ENCODE results near the gene SLC2A10.

The SLC2A10 gene

DNA sequence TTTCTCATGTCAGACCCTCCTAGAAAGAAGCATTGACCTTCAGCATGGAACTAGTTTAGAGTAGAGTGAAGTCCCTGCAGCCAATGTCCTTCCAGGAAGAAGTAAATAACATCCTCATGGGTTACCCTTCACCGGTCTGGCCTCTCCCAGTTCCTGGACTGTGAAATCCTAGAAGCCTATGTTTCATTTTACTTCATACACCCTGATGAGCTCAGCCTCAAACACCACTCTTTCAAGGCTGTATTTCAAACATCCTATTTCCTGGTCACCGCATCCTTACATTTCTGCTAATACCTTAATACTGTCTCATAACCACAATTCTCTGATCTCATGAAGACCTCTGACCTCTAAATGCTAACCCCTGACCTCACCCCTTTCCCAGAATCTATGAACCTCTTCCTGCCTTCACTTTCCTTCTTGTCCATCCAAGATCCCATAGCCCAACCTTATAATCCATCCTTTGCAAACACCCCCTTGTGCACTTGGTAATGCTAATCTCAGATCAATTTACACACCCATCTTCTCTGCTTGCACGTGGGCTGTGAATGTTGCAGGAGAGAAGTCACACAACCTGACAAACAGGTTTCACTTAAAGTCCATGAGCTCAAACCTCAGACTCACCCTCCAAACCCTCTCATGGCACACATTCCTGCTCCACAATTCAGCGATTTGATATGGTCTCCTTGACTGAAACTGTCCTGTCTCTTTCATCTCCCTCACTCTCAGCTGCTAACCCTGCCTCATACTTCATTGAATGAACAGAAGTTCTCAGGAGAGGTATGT, 30.2 kb downstream of the SLC2A10 start:
- DNase-seq, result no peak

DNA sequence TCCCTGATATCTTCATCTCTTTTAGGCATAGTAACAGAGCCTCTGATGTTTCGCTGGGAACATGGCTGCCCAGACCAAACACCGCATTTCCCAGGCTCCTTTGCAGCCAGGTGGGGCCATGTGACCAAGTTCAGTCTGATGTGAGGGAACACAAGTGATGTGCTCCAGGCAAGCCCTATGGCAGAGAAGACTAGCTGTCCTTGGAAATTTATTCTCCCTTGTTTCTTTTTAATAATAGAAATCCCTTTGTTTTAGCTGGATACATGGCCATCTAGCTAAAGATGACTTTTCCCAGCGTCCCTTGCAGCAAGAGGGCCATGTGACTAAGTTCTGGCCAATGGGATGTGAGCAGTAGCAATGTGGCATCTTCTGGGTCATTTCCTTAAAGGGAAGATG, 30.8 kb downstream of the SLC2A10 start:
- no peak for DNase-seq

DNA sequence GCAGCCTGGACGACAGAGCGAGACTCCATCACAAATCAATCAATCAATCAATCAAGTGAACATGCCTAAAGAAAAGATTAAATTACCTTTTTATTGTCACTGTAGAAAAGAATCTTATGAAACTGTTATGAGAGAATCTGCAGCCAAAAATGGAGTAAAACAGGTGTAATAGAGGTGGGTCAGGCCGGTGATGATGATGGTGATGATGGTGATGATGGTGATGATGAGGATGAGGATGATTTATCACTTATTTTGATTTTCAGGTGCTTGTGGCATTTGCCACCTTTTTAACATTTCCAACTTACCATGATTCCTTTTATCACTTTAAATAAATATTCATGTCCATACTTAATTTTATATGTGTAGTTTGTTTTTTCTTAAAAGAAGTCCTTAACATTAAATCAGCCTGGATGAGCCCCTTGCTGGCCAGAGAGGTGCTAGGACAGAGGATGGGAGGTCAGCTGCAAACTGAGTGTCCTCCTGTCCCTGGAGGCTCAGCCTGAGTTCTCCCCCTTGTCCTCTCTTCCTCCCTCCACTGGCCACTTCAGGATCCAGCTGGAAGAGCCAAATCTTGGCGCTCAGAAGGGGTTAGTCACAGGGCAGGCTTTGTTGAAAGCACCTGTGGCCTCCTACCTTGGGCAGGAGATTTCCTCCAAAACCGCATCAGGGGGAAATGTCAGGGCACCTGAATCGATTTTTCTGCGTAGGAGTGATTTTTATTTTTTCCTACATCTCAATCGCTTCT, 32.6 kb downstream of the SLC2A10 start:
- DNase-seq, result no peak

DNA sequence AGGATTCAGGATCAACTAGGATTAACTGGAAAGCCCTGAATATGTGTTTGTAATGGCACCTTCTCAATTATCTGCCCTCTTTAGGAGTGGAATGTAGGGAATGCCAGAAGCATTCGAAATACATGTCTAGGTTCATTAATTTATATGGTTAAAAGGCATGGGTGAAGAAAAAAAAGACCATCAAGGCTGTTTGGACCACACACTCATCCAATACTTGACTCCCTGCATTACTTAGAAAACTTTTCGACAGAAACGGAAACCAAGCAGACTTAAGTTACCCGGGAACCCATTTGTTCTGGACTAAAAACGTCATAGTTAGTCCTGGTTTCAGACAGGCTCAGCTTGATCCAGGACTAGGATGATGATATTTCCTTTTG, 33.2 kb downstream of the SLC2A10 start:
- DNase-seq, result no peak

DNA sequence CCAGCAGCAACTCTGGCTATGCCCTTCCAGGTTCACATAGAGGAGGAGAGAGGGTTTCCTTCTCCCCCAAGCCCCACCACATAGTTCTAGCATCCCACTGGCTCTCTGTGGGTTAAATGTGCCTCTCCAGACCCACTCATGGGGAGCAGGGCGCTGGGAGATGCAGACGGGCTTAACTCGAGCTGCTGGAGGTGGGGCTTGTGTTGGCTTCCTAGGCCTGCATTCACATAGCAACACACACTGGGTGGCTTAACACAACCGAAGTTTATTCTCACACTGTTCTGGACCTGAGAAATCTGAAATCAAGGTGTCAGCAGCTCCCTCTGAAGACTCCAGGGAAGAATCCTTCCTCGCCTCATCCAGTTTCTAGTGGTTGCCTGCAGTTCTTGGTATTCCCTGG, 33.6 kb downstream of the SLC2A10 start:
- DNase-seq, result no peak

DNA sequence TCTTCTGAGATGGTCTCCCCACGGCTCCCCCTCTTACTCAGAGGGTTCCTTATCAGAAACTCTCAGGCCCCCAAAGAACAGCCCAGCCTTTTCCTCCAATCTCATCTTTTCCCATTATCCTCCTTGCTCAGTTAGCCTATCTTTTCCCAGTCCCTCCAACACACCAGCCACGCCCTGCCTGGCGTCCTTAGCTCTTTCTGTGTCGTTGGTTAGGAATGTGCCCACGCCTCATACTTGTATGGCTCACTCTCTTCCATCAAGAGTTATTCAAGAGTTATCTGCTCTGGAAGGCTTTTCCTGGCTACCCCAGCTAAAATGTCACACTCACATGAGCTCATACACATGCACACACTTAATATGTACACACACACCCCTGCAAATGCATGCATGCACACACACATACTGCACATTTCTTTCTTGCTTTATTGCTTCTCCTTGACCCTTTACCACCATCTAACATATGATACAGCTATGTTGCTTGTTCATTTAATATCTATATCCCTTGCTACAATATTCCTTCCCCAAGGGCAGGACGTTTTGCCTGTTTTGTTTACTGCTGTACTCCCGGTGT, 37.6 kb downstream of the SLC2A10 start:
- DNase-seq, result no peak

DNA sequence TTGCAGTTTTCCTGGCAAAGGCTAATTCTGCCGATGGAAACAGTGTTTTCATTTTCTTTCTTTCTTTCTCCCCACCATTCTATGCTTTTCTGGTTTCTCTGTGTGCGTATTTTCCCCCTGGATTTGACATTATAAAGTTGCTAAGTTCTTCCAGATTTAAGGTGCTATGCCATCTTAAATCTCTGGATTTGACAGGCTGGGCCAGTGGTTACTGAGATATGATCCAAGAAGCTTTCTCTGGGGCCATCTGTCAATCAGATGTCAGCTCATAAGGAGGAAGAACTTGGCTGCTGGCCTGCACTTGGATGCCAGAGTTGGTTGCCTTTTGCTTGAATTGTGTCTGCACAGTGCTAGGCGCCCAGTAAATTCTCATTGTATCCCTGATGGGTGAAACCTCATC, 39.7 kb downstream of the SLC2A10 start:
- no peak for DNase-seq

DNA sequence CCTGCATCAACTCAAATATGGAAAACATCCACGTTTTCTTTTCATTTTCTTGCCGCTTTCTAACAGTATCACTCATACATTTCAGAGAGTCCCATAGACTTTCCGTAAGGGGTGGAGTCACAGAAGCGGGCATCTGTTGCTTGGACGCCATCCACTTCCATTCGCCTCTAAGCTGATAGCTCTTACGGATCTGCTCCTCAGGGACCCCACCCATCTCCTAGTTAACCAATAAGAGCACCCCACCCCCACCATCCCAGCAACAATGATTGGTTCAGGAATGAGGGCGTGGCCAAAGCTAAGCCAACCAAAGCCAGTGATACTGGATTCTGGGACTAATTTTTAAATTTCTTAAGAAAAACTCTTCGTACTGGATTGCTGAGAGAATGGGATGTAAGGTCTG, 42.4 kb downstream of the SLC2A10 start:
- no peak for DNase-seq

DNA sequence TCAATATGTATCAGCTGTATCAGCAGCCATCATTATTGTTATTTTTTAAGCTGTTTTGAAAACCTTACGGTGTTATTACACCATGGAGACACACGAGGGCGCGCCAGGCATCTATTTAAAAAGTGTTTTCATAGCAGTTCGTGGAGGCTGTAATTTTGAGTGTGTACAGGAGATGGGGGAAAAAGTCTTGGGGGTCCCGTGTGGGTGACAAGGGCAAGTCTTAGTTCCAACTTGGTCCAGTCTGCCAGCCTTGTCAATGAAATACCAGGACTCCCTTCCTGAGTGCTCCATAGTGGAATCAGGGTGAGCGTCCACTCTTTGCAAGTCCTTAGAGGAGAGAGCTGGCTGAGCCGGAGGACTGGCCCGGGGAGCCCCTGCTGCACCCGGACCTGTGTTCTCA, 43.3 kb downstream of the SLC2A10 start:
- peak; percentile 61 to 71 for DNase-seq

DNA sequence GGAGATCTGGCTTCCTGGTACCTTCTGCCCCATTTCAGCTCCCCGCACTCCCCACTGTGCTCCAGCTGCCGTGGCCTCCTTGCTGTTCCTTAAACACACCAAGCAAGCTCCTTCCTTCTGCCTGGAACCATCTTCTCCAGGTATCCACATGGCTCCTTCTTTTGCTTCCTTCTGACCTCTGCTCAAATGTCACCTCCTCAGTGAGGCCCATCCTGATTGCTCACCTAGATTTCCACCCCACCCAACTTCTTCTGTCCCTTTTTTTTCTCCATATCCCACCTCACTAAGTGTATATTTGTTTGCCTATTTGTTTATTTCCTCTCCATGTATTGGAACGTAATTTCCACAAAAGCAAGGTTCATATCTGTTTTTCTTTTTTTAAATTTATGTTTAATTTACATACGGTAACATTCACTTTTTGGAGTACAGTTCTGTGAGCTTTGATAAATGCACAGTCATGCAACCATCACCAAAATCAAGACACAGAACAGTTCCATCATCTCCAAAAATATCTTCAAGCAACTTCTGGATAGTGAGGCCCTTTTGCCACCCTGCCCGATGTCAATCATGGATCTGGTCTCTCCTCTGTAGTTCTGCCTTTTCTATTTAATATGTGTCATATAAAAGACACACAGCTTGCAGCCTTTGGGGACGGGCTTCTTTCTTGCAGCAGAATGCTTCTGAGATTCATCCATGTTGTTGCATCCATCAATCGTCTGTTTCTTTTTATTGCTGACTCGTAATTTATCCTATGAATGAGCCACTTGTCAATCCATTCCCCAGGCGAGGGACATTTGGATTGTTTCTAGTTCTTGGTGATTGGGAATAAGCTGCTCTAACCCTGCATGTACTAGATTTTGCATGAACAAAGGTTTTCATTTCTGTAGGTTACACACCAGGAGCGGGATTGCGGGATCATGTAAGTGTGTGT, 46.3 kb downstream of the SLC2A10 start:
- DNase-seq, result no peak

DNA sequence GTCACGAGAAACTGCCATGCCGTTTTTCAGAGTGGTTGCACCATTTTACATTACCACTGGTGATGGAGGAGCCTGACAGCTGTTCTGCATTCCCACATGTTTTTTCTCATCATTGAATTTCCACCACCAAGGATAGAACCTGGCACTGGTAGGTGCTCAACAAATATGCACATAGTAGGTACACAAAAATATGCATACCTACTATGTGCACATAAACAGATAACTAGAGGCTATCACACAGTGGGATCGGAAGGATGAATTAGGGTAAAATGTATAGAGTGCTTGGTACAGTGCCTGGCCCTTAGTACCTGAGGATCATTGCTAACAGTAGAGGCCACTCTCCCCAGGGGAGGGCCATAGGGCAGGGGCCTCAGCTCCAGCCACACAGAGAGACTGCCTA, 47.0 kb downstream of the SLC2A10 start:
- DNase-seq, result no peak

DNA sequence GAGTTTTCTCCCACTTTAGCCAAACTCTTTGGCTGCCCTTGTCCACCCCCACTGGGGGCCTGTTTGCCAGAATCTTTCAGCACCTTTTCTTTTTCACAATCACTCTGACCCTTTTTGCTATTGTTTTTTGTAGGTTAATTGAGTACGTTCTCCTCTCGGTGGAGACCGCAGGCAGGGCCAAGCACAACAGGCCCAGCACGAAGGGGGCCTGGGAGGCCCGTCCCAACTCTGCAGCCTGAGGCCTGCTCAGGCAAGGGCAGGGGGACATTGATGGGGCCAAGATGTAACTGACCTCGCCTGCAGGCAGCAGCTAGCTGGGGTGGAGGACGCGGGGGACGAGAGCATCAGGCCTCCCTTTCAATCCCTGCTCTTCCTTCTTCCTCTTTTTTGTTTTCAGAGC, 47.7 kb downstream of the SLC2A10 start:
- no peak for DNase-seq

DNA sequence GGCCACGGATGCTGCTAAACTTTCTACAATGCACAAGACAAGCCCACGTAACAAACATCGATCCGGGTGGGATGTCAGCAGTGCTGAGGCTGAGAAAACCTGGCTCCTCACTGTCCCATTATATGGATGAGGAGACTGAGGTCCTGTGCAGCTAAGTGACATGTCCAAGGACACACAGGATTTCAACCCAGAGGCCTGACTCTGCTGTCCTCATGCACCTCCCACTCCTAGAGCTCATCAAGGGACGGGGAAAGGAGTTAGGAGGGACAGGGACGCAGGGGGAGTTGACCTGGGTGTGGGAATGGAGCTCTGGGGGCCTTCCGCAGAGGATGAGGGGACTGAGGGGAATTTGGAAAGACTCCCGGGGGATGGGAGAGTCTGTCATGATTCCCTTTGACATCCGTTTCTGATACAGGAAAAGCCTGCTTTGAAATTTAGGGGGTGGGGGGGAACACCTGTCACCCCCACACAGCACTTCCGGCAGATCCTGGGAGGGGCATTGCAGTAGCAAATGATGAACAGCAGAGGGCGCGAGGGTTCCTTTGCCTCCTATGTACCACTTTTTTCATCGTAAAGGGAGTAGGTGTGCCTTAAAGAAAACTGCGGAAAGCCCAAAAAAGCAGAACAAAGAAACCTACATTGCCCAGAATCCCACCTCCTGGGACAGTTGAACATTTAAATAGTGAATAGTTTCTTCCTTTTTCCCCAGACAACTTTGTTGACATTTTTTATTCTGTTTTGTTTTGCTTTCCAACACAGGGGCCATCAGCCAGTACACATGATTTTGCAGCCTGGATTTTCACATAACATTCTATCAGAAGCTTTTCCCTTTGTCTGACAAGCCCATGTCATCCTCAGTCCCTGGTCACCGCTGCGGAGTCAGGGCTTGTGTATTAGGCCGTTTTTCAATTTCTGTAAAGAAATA, 48.6 kb downstream of the SLC2A10 start:
- DNase-seq, result peak; percentile 70 to 71

DNA sequence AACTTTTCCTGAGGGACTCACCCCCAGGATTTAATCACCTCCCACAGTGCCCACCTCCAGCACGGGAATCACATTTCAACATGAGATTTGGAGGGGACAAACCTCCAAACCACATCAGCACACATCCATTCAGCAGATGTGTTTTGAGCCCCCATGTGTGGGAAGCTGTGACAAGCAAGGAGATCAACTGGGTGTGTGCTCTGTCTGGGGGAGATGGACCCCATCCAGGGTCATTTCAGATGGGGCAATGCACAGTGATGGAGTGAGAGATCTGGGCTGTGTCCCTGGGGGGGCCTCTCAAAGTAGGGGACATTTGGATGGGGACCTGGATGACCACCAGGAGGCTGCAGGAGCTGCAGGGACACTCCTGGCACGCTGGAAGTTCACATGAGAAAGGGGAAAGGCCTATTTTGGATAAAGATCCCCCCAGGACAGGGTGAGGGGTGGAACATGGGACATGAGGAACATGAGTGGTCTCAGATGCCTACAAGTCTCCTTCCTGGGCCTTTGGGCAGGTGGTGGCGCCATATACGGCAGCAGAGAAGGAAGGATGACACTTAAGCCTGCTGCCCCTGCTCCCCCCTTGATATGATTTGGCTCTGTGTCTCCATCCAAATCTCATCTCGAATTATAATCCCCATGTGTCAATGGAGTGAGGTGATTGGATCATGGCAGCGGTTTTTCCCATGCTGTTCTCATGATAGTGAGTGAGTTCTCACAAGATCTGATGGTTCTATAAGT, 49.6 kb downstream of the SLC2A10 start:
- DNase-seq, result no peak

DNA sequence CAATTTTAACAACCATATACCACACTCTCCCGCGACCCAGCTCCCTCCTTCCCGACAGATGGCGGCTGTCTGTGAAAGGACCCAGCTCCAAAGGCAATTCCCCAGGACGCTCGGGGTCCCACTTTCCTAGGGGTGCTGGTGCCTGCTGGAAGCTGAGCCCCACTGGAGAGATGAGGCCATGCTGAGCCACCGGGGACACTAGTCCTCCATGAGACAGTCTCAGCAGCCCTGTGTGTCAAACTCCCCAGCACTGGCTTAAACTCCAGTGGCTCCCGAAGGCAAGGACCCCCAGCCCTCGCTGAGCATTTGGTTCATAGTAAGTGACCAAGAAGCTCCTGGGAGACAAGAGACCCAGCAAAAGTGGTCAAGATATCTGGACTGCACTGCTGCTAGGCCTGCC, 52.1 kb downstream of the SLC2A10 start:
- DNase-seq, result no peak

DNA sequence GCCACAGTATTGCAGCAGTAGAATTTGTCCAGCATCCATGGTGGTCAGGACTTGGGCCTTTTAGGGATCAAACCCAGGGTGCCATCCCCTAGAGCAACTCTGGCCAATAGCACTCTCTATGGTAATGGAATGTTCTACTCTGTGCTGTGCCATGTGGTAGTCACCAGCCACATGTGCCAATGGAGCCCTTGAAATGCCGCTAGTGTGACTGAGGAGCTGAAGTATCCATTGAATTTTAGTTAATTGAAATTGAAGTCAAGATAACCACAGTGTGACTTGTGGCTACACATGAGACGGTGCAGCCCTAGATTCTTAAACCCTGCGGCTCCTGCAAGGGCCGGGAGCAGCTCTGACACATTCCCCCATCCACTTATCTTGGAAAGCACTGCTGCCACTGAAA, 54.6 kb downstream of the SLC2A10 start:
- DNase-seq, result no peak

DNA sequence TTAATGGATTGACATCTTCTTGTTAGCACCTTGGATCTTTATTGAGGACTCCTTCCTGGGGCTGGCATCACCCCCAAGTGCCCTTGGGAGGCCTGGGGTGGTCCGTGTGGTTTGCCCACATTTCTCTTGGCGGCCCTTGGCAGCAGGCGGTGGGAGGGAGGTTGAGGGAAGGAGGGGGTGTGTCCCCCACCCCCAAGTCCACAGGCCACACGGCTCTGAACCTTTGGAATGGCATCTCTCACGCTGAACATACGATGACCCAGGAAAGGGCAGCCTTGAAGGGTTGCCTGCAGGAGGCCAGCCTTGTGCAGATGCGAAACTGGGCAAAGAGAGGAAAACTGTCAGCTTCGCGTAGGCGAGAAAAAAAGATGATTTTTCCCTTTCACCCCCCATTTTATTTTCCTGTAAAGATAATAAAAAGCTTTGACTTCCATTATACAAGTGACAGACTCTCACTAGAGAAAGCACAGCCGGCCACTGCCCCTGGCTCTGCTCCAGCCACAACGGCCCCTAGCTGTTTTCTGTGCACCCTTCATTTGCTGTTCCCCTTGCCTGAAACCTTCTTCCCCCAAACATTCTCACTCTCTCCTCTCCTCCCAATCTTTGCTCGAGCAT, 56.2 kb downstream of the SLC2A10 start:
- no peak for DNase-seq

DNA sequence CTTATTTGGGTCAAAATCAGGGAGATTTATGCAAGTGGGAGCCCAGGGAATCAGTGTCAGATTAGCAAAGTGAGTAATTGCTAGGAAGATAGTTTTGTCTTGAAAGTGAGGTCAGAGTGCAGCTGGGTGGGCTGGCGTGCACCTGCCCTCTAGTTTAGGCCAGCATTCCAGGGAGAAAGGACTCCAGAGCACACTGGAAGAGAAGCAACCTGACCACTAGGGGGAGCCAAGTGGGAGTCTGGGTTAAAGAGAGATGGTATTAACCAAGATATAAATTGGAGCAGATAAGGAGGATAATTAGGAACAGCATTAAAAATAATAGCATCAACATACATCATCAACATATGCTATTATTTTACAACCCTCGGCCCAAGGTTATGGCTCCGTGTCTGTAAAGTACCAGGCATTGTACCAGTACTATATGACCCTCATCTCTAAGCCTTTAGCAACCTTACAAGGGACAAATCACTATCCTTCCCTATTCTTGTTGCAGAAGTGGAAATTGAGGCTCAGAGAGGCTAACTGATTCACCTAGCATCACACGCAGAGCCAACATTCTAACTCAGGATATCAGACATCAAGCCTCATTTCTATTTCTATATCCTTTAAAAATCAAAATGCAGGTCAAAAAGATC, 57.8 kb downstream of the SLC2A10 start:
- peak; percentile 21 for DNase-seq

DNA sequence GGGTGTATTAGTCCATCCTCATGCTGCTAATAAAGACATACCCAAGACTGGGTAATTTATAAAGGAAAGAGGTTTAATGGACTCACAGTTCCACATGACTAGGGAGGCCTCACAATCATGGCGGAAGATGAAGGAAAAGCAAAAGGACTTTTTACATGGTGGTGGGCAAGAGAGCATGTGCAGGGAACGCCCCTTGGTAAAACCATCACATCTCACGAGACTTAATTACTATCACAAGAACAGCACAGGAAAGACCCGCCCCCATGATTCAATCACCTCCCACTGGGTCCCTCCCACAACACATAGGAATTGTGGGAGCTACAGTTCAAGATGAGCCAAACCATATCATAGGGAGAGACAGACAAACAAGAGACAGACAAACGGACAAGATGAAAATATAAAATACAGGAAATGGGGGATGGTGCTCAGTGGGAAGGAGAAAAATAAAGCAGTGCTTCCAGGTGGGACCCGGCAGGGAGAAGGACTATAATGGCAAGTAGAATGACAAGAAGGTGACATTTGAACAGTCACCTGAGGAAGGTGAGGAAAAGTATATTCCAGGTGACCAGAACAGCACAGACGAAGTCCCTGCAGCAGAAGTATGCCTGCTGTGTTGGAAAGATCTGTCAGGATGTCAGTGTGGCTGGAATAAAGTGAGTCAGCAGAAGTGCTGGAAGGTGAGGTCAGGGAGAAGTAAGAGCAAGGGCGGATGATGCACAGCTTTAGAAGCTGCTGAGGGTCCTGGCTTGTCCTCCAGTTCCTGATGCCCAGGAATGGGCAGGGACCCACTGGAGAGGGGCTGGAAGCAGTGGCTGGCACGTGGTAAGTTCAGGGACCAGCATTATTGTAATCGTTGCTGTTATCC, 61.1 kb downstream of the SLC2A10 start:
- no peak for DNase-seq

Data from activated T-cell treated with anti-CD3 and anti-CD28 coated beads, Interleukin-2, amount 50 U/mL, for 48 hours (primary cell).